Stimulated activated CD8-positive, alpha-beta memory T cell treated with anti-CD3 and anti-CD28 coated beads, Interleukin-4, amount 100 ng/mL, for 4 hours (primary cell): ENCODE results near the gene CDC37L1.

Experiments
- DNase-seq, 2 donors: peaks; one replicate each; pipeline ENCODE4 v3.0.0-alpha.2; 2020; ENCODE audit warnings: low read depth in 2 of 2, low spot score in 1 of 2

Gene CDC37L1

DNA sequence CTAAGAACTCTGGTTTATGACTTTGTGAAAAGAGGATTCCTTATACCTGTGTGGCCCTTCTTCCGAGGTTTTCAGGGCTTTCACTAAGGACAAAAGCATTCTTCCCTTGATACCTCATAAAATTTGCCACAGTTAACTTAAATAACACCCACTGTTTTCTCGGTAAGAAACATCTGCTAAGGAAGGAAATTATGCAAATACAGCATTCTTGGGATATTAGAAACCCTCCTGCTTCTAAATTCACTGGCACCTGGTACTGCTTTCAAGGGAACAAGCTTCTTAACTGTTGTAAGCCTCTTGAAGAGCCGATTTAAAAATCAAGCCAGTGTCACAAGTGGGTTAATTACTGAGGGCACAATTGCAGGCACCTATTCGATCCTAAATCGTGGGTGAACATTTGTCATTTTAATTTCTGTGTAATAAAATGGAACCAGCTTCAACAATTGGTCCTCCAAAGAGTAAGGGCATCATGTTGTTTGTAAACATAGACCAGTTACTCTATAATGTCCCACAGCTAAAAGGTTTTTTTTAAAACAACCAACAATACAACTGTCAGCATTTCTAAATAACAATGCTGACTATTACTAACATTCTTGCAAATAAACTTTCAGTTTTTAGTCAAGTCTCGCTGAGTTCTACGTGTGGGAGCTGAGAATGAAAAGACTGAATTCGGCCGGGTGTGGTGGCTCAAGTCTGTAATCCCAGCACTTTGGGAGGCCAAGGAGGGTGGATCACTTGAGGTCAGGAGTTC, 35.1 kb downstream of the CDC37L1 start:
- DNase-seq, result no peak

DNA sequence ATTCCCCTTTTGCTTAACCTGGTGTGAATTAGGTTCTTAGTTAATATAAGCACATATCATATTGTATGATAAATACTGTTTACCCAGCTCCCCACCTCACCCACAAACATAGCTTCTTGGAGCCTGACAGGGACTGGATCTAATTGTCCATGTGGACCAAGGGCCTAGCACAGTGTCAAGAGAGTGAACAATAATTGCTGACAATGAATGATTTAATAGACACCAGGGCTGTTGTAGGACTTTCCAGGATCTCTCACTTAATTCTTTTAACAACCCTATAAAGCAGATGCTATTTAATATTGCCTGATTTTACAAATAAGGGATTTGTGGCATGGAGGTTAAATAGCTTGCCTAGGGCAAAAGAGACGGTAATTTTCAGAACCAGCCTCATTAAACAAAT, 36.8 kb downstream of the CDC37L1 start:
- no peak for DNase-seq

DNA sequence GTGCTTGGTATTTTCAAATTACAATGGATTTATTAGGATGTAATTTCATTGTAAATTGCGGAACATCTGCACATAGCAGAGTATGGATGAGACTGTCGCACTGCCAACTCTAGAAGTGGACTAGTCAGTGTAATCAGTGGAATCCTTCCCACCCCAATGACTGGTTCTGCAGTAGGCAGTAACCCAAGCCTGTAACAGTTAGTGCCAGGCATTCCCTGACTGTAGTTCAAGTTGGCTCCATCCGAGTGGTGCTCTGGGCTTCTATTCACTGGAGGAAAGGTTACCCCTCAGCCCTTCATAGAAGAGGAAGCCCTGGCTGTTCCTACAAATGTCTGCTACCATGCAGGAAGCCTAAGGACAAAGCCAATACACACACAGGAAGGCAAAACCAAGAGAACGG, 38.4 kb downstream of the CDC37L1 start:
- no peak for DNase-seq

DNA sequence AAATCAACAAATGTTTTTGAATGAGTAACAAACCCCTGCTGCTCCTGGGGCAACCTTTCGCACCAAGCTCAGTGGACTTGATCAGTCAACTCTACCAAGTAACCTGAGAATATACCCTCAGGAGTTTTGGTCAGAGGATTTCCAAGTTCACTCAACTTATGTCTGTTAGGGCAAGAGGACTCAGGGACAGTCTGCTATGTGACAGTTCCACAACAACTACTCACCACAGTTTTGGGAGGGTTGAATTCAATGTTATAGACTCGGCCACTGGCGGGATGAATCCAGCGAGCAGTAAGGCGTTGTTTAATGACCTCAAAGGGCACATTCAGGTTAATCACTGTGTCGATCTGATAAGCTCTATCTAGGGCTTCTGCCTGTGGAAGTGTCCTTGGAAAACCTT, 39.5 kb downstream of the CDC37L1 start:
- no peak for DNase-seq

DNA sequence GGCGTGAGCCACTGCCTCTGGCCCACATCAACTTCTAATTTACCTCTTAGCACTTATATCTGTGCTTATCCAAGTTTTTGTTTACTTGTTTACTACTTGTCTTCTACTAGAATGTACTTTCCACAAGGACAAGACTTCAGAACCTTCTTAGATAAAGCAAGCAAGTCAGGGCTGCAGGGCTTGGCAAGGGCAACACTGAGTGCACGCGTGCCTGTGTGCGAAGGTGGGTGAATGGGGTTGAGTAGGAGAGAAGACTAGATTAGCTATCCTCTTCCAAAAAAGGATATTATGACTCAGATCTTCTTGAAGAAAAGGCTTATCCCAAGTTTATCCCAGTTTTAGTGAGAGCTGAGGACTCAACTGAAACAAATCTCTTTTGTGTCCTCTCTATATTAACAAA, 42.4 kb downstream of the CDC37L1 start:
- DNase-seq, result no peak

DNA sequence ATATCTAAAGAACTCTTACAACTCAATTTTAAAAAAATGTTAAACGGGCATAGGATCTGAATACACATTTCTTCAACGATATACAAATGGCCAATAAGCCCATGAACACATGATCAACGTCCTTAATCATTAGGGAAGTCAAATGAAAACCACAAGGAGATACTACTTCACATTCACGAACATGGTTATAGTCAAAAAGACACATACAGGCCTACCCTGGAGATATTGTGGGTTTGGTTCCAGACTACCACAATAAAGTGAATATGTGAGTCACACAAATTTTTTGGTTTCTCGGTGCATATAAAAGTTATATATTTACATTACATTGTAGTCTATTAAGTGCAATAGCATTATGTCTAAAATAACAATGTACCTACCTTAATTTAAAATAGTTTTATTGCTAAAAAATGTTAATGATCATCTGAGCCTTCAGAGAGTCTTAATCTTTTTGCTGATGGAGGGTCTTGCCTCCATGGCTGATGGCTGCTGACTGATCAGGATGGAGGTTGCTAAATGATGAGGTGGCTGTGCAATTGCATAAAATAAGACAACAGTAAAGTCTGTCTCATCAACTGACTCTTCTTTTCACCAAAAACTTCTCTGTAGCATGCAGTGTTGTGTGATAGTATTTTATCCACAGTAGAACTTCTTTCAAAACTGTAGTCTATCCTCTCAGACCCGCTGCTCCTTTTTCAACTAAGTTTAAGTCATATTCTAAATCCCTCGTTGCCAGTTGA, 46.5 kb downstream of the CDC37L1 start:
- no peak for DNase-seq

DNA sequence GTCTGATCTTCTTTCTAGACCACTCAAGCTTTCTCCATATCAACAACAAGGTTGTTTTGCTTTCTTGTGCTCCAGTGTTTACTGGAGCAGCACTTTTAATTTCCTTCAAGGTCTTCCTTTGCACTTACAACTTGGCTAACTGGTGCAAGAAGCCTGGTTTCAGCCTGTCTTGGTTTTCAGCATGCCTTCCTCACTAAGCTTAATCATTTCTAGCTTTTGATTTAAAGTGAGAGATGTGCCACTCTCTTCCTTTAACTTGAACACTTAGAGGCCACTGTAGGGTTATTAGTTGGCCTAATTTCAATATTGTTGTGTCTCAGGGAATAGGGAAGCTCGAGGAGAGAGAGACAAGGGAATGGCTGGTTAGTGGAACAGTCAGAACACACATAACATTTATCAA, 48.2 kb downstream of the CDC37L1 start:
- no peak for DNase-seq

DNA sequence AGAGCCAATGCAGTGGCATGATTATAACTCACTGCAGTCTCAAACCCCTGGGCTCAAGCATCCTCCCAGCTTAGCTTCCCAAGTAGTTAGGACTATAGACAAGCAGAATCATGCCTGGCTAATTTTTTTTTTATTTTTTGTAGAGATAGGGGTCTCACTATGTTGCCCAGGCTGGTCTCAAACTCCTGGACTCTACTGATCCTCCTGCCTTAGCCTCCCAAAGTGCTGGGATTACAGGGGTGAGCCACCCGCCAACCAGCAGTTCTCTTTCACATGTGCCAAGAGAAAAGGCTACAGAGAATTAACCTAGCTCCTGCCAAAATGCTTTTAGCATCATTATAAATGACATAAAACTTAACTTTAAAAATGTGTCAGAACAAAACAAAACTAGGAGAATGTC, 53.5 kb downstream of the CDC37L1 start:
- no peak for DNase-seq

DNA sequence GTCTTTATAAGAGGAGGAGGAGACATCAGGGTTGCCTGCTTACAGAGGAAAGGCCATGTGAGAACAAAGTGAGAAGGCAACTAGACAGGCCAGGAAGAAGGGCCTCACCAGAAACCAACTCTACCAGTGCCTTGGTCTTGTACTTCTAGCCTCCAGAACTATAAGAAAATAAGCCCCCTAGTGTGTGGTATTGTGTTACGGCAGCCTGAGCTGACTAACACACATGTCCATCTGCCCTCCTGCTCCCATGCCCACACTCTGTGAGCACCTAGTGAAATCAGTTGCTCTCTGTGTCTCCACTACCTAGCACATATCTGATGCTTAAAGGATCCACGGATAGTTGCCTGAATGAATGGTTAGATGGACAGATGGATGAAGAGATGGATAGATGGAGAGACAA, 54.8 kb downstream of the CDC37L1 start:
- no peak for DNase-seq

DNA sequence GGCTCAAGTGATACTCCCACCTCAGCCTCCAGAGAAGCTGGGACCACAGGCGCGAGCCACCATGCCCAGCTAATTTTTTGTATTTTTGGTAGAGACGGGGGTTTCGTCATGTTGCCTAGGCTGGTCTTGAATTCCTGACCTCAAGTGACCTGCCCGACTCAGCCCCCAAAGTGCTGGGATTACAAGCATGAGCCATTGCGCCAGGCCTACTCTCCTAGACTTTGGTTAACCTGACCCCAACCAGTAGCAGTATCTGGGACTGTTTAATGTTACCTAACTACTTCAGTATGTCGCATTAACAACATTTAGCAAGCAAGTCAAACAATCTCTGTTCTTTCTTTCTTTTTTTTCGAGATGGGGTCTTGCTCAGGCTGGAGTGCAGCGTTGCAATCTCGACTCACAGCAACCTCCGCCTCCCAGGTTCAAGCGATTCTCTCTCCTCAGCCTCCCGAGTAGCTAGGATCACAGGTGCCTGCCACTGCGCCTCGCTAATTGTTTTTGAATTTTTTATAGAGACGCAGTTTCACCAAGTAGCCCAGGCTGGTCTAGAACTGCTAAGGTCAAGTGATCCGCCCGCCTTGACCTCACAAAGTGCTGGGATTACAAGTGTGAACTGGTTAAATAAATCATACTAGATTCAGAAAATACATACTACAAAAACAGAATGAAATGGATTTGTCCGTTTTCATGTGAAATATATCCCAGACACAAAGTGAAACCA, 59.7 kb downstream of the CDC37L1 start:
- no peak for DNase-seq

DNA sequence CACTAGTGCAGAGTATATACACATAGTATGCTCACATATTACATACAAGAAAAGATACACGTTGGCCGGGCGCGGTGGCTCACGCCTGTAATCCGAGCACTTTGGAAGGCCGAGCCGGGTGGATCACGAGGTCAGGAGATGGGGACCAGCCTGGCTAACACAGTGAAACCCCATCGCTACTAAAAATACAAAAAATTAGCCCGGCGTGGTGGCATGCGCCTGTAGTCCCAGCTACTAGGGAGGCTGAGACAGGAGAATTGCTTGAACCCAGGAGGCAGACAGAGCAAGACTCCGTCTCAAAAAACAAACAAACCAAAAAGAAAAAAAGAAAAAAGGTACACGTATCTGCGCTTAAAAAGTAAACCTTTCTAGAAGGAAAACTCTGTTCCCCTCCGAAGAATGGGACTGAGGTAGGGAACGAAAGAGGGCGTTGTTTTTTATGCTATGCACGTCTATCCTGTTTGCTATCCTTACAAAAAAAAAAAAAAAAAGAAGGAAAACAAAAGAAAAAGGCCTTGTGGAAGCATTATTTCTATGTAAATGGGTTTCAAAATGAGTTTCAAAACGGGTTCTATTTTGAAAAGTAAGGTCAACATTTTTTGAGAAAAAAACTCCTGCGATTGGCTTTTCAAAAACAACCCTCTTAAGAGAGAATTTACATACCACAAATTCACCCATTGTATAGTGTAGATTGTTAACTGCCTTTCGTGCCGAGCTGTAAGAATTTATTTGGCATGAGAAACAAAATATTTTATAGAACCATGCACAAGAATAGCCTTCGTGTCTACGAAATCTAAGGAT, 60.4 kb downstream of the CDC37L1 start:
- no peak for DNase-seq

DNA sequence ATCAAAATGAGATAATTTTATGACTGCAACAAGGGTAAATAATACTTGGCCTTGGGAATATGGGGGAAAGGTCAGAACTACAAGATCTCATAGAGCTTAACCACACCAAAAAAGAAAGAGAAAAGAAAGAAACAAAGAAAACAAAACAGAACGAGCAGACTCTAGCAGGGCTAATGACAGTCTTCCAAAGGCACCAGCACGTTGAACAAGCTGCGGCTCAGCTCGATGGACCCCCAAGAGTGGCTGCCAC, 60.9 kb downstream of the CDC37L1 start:
- no peak for DNase-seq

DNA sequence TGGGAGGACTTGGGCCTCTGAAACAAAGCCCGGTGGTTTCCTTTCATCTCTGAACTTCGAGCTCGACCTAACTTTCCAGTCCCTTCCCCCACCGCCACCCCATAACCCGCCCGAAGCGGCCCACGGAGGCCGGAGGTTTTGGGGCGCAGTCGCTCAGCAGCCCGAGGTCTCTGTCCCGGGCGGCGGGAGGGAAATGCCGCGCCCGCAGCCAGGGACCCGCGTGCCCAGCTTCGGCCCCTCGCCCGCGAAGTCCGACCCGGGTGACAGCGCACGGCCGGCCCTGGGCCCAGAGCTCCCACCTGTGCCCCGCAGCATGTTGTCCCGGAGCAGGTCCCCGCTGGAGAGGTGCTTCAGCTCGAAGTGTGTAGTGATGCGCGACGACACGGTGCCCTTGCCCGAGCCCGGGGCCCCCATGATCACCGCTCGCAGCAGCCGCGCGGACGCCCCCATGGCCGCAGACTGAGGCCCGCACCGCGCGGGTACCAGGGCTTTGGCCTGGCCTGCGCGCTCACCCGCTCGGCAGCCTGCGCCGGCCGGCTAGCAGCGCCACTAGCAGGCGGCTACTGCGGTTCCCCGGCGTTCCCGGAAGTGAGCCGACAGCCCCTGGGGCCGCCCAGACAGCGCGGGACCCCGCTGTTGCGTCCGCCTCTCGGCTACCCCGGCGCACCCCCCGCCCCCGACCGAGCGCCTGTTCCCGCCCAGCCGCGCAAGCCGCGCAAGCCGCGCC, 61.4 kb downstream of the CDC37L1 start, which contains the start of gene AK3:
TSS of gene AK3 (minus strand) at position 565 of the 727 bp plus-strand sequence. CDS start at position 450, 115 bp downstream.
- peak; percentile 62 to 78 for DNase-seq

DNA sequence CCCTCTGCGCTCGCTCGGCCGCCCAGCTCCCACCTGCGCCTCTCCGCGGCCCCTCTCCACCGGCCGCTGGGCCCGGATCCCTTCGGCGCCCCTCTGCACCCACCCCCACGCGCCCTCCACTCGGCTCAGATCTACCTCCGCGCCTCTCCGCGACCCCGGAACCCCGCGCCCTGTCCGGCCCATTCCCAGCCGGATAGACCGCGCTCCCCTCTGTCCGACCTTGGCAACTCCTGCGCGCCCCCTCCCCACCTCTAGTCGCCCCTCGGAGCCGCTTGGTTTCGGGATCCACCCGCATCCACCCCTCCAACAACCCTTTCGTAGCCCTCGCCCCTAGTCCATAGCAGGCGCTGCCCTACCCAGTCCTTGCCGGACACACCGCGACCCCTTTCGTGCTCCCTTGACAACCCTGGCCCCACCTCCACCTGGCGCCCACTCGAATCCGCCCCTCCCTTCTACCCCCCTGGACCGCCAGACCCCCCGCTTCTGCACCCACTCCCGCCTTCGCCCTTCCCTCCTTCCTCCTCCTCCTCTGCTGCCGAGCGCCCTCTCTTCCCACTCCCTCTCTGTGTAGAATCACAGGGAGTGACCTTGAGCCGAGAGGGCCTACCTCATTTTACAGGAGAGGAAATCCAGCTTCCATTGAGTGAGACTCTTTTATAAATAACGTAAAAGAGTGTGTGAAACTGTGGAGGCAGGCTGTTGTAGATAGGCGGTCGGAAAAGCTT, 62.2 kb downstream of the CDC37L1 start:
- no peak for DNase-seq

DNA sequence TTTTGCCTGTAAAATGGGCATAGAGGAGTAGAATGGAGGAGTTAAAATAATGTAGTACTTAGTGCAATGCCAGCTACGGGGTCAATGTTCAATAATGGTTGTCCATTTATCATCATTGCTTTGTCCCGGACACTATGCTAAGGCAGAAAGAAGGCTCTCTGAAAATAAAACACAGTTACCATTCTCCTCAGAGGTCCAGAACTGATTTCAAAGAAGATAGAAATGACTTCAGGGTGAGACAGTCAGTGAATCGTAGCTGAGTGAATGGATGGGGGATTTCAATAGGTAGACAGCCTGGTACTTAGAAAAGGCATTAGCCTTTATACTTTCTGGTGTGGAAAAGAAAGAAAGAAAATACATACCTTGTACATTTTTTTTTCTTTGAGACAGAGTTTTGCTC, 62.9 kb downstream of the CDC37L1 start:
- no peak for DNase-seq

DNA sequence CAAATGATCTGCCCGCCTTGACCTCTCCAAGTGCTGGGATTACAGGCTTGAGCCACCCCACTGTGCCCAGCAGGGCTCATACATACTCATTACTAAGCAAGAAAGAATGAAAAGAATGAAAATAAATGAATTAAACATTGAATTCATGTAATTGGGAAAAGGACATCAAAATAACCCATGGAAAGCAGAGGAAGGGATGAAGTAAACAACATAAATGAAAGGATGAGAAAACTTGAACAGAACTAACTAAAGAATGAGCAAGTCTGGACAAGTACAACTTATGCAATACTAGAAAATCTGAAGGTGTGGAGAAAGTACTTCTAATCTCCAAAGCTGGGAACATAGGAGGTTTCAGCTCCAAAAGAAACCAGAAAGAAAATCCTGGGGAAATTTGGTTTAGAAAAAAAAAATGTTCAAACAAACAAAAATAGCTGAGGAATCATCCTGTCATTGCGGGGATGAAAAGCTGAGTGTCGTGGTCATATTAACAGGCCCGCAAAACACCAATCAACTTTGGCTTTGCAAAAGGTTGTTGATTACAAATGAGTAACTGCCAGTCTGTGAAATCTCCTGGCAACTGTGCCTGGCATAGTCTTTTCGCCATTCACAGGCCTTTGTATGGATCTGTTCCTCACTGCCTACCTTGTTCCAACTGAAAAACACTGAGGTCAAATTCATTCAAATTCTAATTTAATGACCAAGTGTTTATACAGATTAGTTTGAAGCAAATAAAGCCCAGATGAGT, 63.9 kb downstream of the CDC37L1 start:
- no peak for DNase-seq

DNA sequence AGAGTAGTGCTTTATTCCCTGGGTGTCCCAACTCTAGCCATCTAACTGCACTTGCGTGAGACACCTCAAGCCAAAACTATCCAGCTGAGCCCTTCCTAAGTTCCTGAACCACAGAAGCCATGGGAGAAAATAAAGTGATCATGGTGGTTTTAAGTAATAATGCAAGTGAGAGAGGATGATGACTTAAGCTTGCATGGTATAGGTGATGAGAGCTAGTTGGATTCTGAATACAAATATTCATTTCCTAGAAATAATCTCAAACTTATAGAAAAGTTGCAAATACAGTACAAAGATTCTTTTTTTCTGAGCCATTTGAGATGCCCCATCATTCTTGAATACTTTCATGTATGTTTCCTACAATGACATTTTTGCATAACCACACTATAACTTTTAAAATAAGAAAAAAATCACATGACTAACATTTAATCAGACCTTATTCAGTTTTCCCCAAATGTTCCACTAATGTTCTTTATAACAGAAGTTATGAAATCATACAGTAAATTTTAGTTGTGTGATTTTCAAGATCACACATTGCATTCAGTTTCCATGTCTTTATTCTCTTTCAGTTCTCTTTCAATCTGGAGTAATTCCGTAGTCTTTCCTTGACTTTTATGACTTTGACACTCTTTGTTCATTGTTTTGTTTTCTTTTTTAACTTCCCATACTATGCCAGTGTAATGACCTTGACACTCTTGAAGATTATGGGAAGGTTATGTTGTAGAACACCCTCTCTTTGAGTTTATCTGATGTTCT, 67.1 kb downstream of the CDC37L1 start:
- no peak for DNase-seq

DNA sequence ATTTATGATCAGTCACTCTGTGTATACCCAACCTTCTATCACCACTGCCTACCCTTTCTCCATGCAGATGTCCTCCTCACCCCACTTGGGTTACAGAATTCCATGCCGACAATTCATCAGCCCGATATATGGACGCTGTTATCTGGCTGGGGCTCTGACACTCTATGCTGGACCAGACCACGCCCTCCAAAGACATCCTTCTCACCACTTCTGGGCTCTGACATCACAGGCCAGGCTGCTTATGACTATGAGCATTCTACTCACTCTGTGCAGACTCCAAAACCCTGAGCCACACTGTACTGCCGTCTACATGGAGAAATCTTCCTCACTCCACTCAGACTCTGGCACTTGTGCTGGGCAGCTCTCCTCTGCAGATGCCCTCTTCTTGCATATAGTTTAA, 69.2 kb downstream of the CDC37L1 start:
- no peak for DNase-seq
